HG03103 (cell line): ENCODE data around the gene MUC6.

Experiments used
- ATAC-seq: cut with Tn5 transposase; IDR thresholded peaks from one replicate; pipeline ENCODE4 v1.9.1; 2021; ENCODE audit warnings: low read depth; ENCODE audit not compliant: unreplicated experiment

The MUC6 gene

GRCh38 chr11:1037506-1038055 lies 1.1 kb upstream of the MUC6 start:
- ATAC-seq = no peak

- no peak for ATAC-seq
Observed at GRCh38 chr11:1036931-1037330, 413 bp upstream of the MUC6 start.

GRCh38 chr11:1035577-1036283 lies 788 bp downstream of the MUC6 start:
- ATAC-seq = no peak

- ATAC-seq = no peak
Observed at GRCh38 chr11:1034456-1035295, 1.8 kb downstream of the MUC6 start.

- ATAC-seq = no peak
Observed at GRCh38 chr11:1034001-1034400, 2.5 kb downstream of the MUC6 start.

GRCh38 chr11:1033016-1033798 lies 3.3 kb downstream of the MUC6 start:
- no peak for ATAC-seq

- ATAC-seq = no peak
Observed at GRCh38 chr11:1032310-1032891, 4.1 kb downstream of the MUC6 start.

- no peak for ATAC-seq
Observed at GRCh38 chr11:1031121-1031899, 5.2 kb downstream of the MUC6 start.

- ATAC-seq = no peak
Observed at GRCh38 chr11:1030556-1030955, 6.0 kb downstream of the MUC6 start.

GRCh38 chr11:1030086-1030485 lies 6.4 kb downstream of the MUC6 start:
- no peak for ATAC-seq

GRCh38 chr11:1029654-1030053 lies 6.9 kb downstream of the MUC6 start:
- ATAC-seq = no peak

GRCh38 chr11:1029051-1029450 lies 7.5 kb downstream of the MUC6 start:
- no peak for ATAC-seq

GRCh38 chr11:1028616-1029015 lies 7.9 kb downstream of the MUC6 start:
- ATAC-seq = no peak

GRCh38 chr11:1028291-1028540 lies 8.3 kb downstream of the MUC6 start:
- ATAC-seq = no peak

GRCh38 chr11:1027483-1028290 lies 8.8 kb downstream of the MUC6 start:
- no peak for ATAC-seq

- no peak for ATAC-seq
Observed at GRCh38 chr11:1026641-1027482, 9.7 kb downstream of the MUC6 start.

GRCh38 chr11:1026163-1026450 lies 10.4 kb downstream of the MUC6 start:
- no peak for ATAC-seq

GRCh38 chr11:1025410-1026162 lies 10.9 kb downstream of the MUC6 start:
- ATAC-seq = no peak
